ENCODE measurements around the gene FAM81B.
"Not testable (repeated sequence)": the region's sequence is repeated elsewhere in the genome, so short reads cannot be mapped to it uniquely, and the experiment has no call there.

GRCh38 chr5:95360667-95361066 lies 30.5 kb upstream of the FAM81B start:
- TF ChIP-seq EZH2phosphoT487 (IDR thresholded peaks at IDR 0.05; ENCODE audit: insufficient read depth, low read depth); EZH2 (IDR thresholded peaks at IDR 0.05; ENCODE audit: insufficient read depth, poor library complexity, severe bottlenecking): not testable (repeated sequence)
